Ascending aorta (tissue), 2 donors: Measurements from ENCODE around the gene MS4A15. TPM values are rescaled to one million over a fixed set of nuclear protein-coding genes. Genes with fewer than 3 reads are reported as not detected.

ENCODE experiments used
- DNase-seq, 2 donors: peaks; one replicate each; pipeline ENCODE4 v3.0.0-alpha.2; 2019; ENCODE audit warnings: low spot score in 2 of 2
- H3K27ac ChIP-seq, 2 donors: fragments of 200-600 bp; sonication (generic); one replicate each; pipeline ENCODE4 v1.5.1; 2016 to 2017; ENCODE audit warnings: mild to moderate bottlenecking in 1 of 2
- H3K27me3 ChIP-seq: fragments of 200-600 bp; sonication (generic); one replicate; pipeline ENCODE4 v1.5.1; 2017
- H3K36me3 ChIP-seq, 2 donors: fragments of 200-600 bp; sonication (generic); one replicate each; pipeline ENCODE4 v1.5.1; 2016
- H3K4me1 ChIP-seq, 2 donors: fragments of 200-600 bp; sonication (generic); one replicate each; pipeline ENCODE4 v1.5.1; 2016 to 2017; ENCODE audit warnings: mild to moderate bottlenecking in 1 of 2
- H3K4me3 ChIP-seq, 2 donors: fragments of 200-600 bp; sonication (generic); one replicate each; pipeline ENCODE4 v1.5.1; 2016 to 2017; ENCODE audit warnings: mild to moderate bottlenecking in 1 of 2
- H3K9me3 ChIP-seq, 2 donors: fragments of 200-600 bp; sonication (generic); one replicate each; pipeline ENCODE4 v1.5.1; 2016
- intact Hi-C: fragments of 100-400 bp; cut with DNase I; formaldehyde crosslinking; loops from one replicate; pipeline ENCODE4 v1.15.1; 2023
- total RNA-seq: library from RNA; depleted of rRNA; stranded (reverse); fragments of >200 nt; gene quantifications from one replicate; pipeline ENCODE4 v1.1.0, GENCODE V29; 2016
- TF ChIP-seq, protein P1 (sequence below), 3 experiments: fragments of 200-600 bp in 2 of 3; fragments of 450-650 bp in 1 of 3; sonication (generic) in 2 of 3; IDR thresholded peaks; one replicate each; pipeline ENCODE4 v1.5.1; 2016 to 2019; ENCODE audit warnings: antibody characterized with exemption in 3 of 3, mild to moderate bottlenecking in 1 of 3, moderate library complexity in 1 of 3

Gene MS4A15
- total RNA-seq, 1 donor from 2014 or later, result not detected

DNA sequence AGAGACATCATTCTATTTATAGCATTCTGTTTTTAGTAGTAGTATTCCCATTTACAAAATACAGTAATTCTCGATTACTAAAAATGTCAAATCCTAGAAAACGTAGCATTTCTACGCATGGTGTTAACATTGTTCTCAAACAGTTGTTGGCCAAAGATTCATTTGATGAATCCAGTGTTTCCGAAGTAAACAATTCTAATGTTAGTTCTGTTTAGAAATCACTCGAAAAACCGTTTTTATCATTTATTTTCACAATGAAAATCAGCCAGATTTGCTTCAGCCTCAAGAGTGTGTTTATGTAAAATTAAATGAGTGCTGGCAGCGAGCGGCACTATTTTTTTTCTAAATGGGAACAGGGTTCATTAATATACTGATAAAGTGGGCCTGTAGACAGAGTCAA lies 25.1 kb upstream of the MS4A15 start:
- TF ChIP-seq, protein P1, sequence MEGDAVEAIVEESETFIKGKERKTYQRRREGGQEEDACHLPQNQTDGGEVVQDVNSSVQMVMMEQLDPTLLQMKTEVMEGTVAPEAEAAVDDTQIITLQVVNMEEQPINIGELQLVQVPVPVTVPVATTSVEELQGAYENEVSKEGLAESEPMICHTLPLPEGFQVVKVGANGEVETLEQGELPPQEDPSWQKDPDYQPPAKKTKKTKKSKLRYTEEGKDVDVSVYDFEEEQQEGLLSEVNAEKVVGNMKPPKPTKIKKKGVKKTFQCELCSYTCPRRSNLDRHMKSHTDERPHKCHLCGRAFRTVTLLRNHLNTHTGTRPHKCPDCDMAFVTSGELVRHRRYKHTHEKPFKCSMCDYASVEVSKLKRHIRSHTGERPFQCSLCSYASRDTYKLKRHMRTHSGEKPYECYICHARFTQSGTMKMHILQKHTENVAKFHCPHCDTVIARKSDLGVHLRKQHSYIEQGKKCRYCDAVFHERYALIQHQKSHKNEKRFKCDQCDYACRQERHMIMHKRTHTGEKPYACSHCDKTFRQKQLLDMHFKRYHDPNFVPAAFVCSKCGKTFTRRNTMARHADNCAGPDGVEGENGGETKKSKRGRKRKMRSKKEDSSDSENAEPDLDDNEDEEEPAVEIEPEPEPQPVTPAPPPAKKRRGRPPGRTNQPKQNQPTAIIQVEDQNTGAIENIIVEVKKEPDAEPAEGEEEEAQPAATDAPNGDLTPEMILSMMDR (IDR thresholded peaks at IDR 0.05), result no peak
- Histone ChIP-seq H3K4me3 (no peak overlapping the region), H3K36me3 (no peaks in the 10 kb centered on the region), H3K27ac (no peak overlapping the region), H3K27me3 (no peaks in the 10 kb centered on the region), H3K4me1 (no peaks in the 10 kb centered on the region), H3K9me3 (no peaks in the 10 kb centered on the region)
- DNase-seq, result no peak
- intact Hi-C loops, result no loop called here

DNA sequence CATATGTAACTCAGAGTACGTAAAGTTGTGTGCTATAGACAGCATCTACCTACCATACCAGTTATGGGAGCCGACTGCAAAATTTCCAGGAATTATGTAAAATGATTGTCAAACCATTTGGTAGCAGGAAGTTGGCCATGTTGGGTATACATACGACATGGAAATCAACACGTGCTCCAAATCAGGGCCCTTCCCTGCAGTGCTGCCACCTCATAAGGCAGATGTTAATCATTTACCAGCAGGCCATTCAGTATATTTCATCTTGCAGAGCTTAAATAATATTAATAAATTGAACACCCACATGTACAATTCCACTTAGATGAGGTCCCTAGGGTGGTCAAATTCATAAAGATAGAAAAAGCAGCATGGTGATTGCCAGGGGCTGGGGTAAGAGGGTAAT lies 22.4 kb upstream of the MS4A15 start:
- no peak for DNase-seq
- no peaks in the 10 kb centered on the region for H3K4me1 ChIP-seq
- no peaks in the 10 kb centered on the region for H3K9me3 ChIP-seq
- no peaks in the 10 kb centered on the region for H3K27me3 ChIP-seq
- TF ChIP-seq, protein P1 (IDR thresholded peaks at IDR 0.05), result no peak
- H3K27ac ChIP-seq, result no peak overlapping the region
- no peak overlapping the region for H3K4me3 ChIP-seq
- H3K36me3 ChIP-seq, result no peaks in the 10 kb centered on the region
- intact Hi-C loops, result no loop called here

DNA sequence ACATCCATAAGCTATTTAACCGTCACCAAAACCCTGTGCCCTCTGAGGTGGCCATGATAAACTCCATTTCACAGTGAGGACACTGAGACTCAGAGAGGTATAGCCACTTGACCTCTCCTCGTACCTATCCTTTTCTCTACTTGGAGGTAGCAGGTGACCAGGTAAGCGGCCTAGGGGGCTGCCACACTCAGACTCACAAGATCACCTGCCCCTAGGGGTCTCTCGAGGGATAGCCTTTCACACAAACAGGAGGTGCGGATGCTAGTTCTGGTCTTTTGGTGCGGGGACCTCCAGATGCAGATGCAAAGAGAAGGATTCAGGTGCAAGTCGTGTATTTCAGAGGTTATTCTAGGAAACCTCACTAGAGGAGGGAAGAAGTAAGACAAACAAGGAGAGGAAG lies 17.6 kb upstream of the MS4A15 start:
- TF ChIP-seq, protein P1 (IDR thresholded peaks at IDR 0.05), result no peak
- no peak overlapping the region for H3K4me3 ChIP-seq
- H3K4me1 ChIP-seq, result no peaks in the 10 kb centered on the region
- H3K9me3 ChIP-seq, result no peaks in the 10 kb centered on the region
- no peaks in the 10 kb centered on the region for H3K27me3 ChIP-seq
- H3K36me3 ChIP-seq, result no peaks in the 10 kb centered on the region
- intact Hi-C loops, result no loop called here
- DNase-seq, result no peak
- no peak overlapping the region for H3K27ac ChIP-seq

DNA sequence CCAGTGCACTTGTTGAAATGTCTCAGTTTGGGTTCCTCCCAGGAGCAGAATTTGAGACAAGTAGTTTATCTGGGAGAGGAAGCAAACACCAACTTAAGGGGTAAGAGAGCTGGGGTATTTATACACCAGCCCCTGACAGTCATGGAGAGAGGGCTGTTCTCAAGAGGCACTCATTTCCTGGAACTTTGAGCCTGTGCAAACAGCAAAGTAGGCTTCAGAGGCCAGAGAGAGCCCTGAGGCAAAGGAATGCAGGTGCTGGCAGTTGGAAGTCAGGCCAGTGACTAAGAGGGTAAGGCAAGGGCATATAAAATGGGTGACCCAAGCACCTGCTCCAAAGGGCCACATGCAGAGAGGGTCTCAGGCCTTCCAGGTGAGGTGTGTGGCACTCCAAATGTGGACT lies 16.1 kb upstream of the MS4A15 start:
- DNase-seq, result no peak
- Histone ChIP-seq H3K27me3 (no peaks in the 10 kb centered on the region), H3K4me1 (no peaks in the 10 kb centered on the region), H3K4me3 (no peak overlapping the region), H3K36me3 (no peaks in the 10 kb centered on the region), H3K27ac (no peak overlapping the region), H3K9me3 (no peaks in the 10 kb centered on the region)
- intact Hi-C loops, result no loop called here
- TF ChIP-seq, protein P1 (IDR thresholded peaks at IDR 0.05), result no peak

DNA sequence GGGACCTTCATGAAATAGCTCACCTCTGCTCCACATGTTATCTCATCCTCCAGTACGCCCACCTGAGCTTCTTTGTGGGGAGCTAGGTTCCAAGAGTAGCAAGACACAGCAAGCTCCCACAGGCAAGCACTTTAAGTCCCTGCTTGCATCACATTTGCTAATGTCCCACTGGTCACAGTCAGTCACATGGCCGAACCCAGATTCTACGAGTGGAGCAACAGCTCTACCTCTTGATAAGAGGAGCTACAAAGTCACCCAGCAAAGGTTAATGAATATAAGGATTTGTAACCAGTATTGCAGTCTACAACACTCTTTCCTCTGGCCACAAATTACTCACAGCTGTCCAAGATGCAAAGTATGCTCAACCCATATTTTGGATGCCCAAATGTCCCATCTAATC lies 15.2 kb upstream of the MS4A15 start:
- TF ChIP-seq, protein P1 (IDR thresholded peaks at IDR 0.05), result no peak
- H3K4me1 ChIP-seq, result no peaks in the 10 kb centered on the region
- intact Hi-C loops, result no loop called here
- no peak overlapping the region for H3K4me3 ChIP-seq
- H3K36me3 ChIP-seq, result no peaks in the 10 kb centered on the region
- H3K9me3 ChIP-seq, result no peaks in the 10 kb centered on the region
- H3K27me3 ChIP-seq, result no peaks in the 10 kb centered on the region
- no peak for DNase-seq
- no peak overlapping the region for H3K27ac ChIP-seq

DNA sequence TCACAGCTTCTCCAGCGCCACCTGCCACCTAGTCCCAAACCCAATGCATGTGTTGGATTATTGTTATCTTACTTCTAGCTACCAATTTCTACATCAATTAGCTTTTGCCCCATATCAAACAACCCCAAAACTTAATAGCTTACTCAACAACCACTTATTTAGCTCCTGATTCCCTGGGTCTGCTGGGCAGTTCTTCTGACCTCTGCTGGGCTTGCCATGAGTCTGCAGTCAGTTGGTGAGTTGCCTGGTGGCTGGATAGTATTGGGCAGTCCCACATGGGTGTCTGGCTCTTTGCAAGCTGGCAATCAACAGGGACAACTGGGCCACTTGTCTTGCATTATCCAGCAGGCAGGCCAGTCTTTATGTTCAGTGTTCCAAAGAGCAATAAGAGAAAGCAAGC lies 13.6 kb upstream of the MS4A15 start:
- no peaks in the 10 kb centered on the region for H3K4me1 ChIP-seq
- H3K27me3 ChIP-seq, result no peaks in the 10 kb centered on the region
- no peaks in the 10 kb centered on the region for H3K9me3 ChIP-seq
- no peak overlapping the region for H3K4me3 ChIP-seq
- DNase-seq, result no peak
- no peaks in the 10 kb centered on the region for H3K36me3 ChIP-seq
- H3K27ac ChIP-seq, result no peak overlapping the region
- intact Hi-C loops, result no loop called here
- TF ChIP-seq, protein P1 (IDR thresholded peaks at IDR 0.05), result no peak
